H1 (cell line): ENCODE data around the gene NXPH1. TPM values are rescaled to one million over a fixed set of nuclear protein-coding genes. Genes with fewer than 3 reads are reported as not detected.

Experiments used
- CBX5 ChIP-seq: fragments of 300-800, 300-1000 bp; sonication (generic); IDR thresholded peaks from 2 replicates; pipeline ENCODE4 v1.7.1; 2016; ENCODE audit warnings: antibody characterized with exemption, low read length, low read depth
- CBX8 ChIP-seq: fragments of 300-800, 300-1000 bp; sonication (generic); IDR thresholded peaks from 2 replicates; pipeline ENCODE4 v1.7.1; 2016; ENCODE audit warnings: low read depth, low read length, borderline replicate concordance
- CREB1 ChIP-seq: IDR thresholded peaks from 2 replicates; pipeline ENCODE4 v1.6.1; 2012; ENCODE audit warnings: inconsistent platforms
- E2F6 ChIP-seq: IDR thresholded peaks from 2 replicates; pipeline ENCODE4 v1.6.1; 2012; ENCODE audit warnings: inconsistent platforms
- EP300 ChIP-seq, 2 experiments: IDR thresholded peaks; 1 replicate in 1 of 2; 2 replicates in 1 of 2; pipeline ENCODE4 v1.6.1; 2011 to 2012; ENCODE audit warnings: low read depth in 2 of 2, low read length in 2 of 2, mild to moderate bottlenecking in 2 of 2, borderline replicate concordance in 1 of 2, inconsistent platforms in 1 of 2, moderate library complexity in 1 of 2
- GABPA ChIP-seq: IDR thresholded peaks from 2 replicates; pipeline ENCODE4 v1.6.1; 2011; ENCODE audit warnings: mild to moderate bottlenecking, low read length, moderate library complexity, borderline replicate concordance; ENCODE audit not compliant: insufficient read depth
- GTF2F1 ChIP-seq: IDR thresholded peaks from 2 replicates; pipeline ENCODE4 v1.6.1; 2012; ENCODE audit warnings: low read depth, low read length, improper control_type of control experiment, borderline replicate concordance
- HDAC2 ChIP-seq, 2 experiments: fragments of 300-600 bp in 1 of 2; sonication (generic) in 1 of 2; IDR thresholded peaks; 2 replicates each; pipeline ENCODE4 v1.6.1; 2011 to 2012; ENCODE audit warnings: low read depth in 2 of 2, low read length in 2 of 2, mild to moderate bottlenecking in 2 of 2, moderate library complexity in 2 of 2, borderline replicate concordance in 1 of 2, inconsistent platforms in 1 of 2
- HDAC6 ChIP-seq: IDR thresholded peaks from one replicate; pipeline ENCODE4 v1.7.1; 2012; ENCODE audit warnings: low read depth, mild to moderate bottlenecking, inconsistent platforms, low read length, moderate library complexity
- JUN ChIP-seq: IDR thresholded peaks from 2 replicates; pipeline ENCODE4 v1.6.1; 2011; ENCODE audit warnings: low read depth, mild to moderate bottlenecking, improper control_type of control experiment, low read length
- JUND ChIP-seq: IDR thresholded peaks from 2 replicates; pipeline ENCODE4 v1.6.1; 2011; ENCODE audit warnings: mild to moderate bottlenecking, improper control_type of control experiment, low read length
- MAX ChIP-seq: IDR thresholded peaks from 2 replicates; pipeline ENCODE4 v1.6.1; 2012; ENCODE audit warnings: inconsistent platforms
- NANOG ChIP-seq: IDR thresholded peaks from 2 replicates; pipeline ENCODE4 v1.6.1; 2011; ENCODE audit warnings: low read length, low read depth, mild to moderate bottlenecking, inconsistent platforms; ENCODE audit not compliant: insufficient read depth, poor library complexity, severe bottlenecking
- POLR2A ChIP-seq, 2 experiments: IDR thresholded peaks; 1 replicate in 1 of 2; 2 replicates in 1 of 2; pipeline ENCODE4 v1.6.1; 2011; ENCODE audit warnings: low read depth in 2 of 2, low read length in 2 of 2, mild to moderate bottlenecking in 2 of 2; ENCODE audit errors: control extremely low read depth in 1 of 2
- RBBP5 ChIP-seq: IDR thresholded peaks from 2 replicates; pipeline ENCODE4 v1.7.1; 2012; ENCODE audit warnings: low read depth, mild to moderate bottlenecking, inconsistent platforms, low read length, moderate library complexity, borderline replicate concordance
- RFX5 ChIP-seq: IDR thresholded peaks from 2 replicates; pipeline ENCODE4 v1.6.1; 2011; ENCODE audit warnings: low read depth, low read length, improper control_type of control experiment, borderline replicate concordance
- RNF2 ChIP-seq: fragments of 200-900, 300-1000 bp; sonication (generic); IDR thresholded peaks from 2 replicates; pipeline ENCODE4 v1.7.1; 2016; ENCODE audit warnings: borderline replicate concordance, low read depth, mild to moderate bottlenecking, antibody characterized with exemption, low read length; ENCODE audit not compliant: poor library complexity, severe bottlenecking; ENCODE audit errors: missing control alignments
- RXRA ChIP-seq: IDR thresholded peaks from 2 replicates; pipeline ENCODE4 v1.6.1; 2011; ENCODE audit warnings: low read depth, mild to moderate bottlenecking, low read length, moderate library complexity; ENCODE audit not compliant: insufficient read depth
- SIRT6 ChIP-seq: IDR thresholded peaks from one replicate; pipeline ENCODE4 v1.7.1; 2012; ENCODE audit warnings: low read length, inconsistent platforms
- SP4 ChIP-seq: IDR thresholded peaks from 2 replicates; pipeline ENCODE4 v1.6.1; 2012; ENCODE audit warnings: low read length, inconsistent platforms
- TAF1 ChIP-seq: IDR thresholded peaks from 2 replicates; pipeline ENCODE4 v1.6.1; 2011; ENCODE audit warnings: mild to moderate bottlenecking, low read depth, low read length
- polyA plus RNA-seq, 7 experiments: library from polyadenylated mRNA; depleted of rRNA in 3 of 7; stranded (reverse) in 5 of 7; unstranded in 2 of 7; fragments of >200 nt in 5 of 7; fragments of 200-250 nt in 2 of 7; gene quantifications; 1 replicate in 5 of 7; 2 replicates in 1 of 7; 4 replicates in 1 of 7; pipeline versions ENCODE4 v1.2.1 to v1.2.3, GENCODE V29; 2011 to 2013; ENCODE audit warnings: missing spikeins in 2 of 7, mixed read lengths in 2 of 7
- total RNA-seq: library from RNA; stranded (reverse); fragmentation: NEBNext Ultra II Directional; extraction: Animal tissue kit (Norgen Biotek cat#: 25700); gene quantifications from 2 replicates; pipeline ENCODE4 v1.2.1, GENCODE V29; 2021
- TF ChIP-seq, protein P1 (sequence below): IDR thresholded peaks from 2 replicates; pipeline ENCODE4 v1.6.1; 2011; ENCODE audit warnings: low read depth, mild to moderate bottlenecking, low read length; ENCODE audit not compliant: insufficient read depth

NXPH1 gene
- total and polyA plus RNA-seq, 2 of the 8 experiments (the other 6 are each of a cell fraction or from before 2014, with no cell fraction given), result 0.14 to 1.0 TPM

- TF ChIP-seq SP4 (no peak), MAX (peak; percentile 7; the same call in 1 of the 2 replicates), E2F6 (peak; percentile 55; the same call in 1 of the 2 replicates), TAF1 (no peak), RFX5 (no peak), EP300 (IDR thresholded peaks at IDR 0.05; ENCODE audit: borderline replicate concordance in 1 of 2, low read depth in 2 of 2, low read length in 2 of 2) (no peak), JUN (no peak), POLR2A (IDR thresholded peaks at IDR 0.05; ENCODE audit: control extremely low read depth in 1 of 2, low read depth in 2 of 2, low read length in 2 of 2) (no peak), SIRT6 (no peak), RNF2 (peak; percentile 57), HDAC6 (no peak), CREB1 (no peak), RBBP5 (peak; percentile 30; the same call in 1 of the 2 replicates), GABPA (no peak), RXRA (no peak), JUND (no peak), NANOG (no peak), HDAC2 (IDR thresholded peaks at IDR 0.05; ENCODE audit: borderline replicate concordance in 1 of 2, low read depth in 2 of 2, low read length in 2 of 2) (no peak), GTF2F1 (no peak), CBX8 (no peak), CBX5 (no peak)
- TF ChIP-seq, protein P1, sequence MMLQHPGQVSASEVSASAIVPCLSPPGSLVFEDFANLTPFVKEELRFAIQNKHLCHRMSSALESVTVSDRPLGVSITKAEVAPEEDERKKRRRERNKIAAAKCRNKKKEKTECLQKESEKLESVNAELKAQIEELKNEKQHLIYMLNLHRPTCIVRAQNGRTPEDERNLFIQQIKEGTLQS, result no peak
Observed at GRCh38 chr7:8443576-8444467, 10.4 kb downstream of the NXPH1 start (continued).
